ENCODE measurements around the gene C6orf141.

Gene C6orf141

DNA sequence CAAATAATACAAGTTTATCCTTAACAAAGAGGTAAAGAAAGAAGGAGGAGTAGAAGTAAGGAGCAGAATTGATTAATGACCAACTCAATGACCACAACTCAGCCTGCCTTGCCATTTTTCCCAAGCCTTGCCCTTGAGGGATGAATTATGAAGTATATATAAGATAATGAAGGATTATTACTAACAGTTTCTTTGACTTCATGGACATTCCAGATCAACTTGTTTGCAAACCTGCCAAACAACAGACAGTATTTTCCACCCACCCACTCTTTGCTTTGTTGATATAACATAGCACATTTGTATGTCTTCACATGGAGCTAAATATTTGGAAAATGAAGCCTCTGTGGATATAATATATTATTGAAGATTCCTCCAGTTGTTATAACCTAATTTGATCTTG, 9.9 kb upstream of the C6orf141 start:
- DNase-seq (ENCODE audit: low spot score), result no peak

DNA sequence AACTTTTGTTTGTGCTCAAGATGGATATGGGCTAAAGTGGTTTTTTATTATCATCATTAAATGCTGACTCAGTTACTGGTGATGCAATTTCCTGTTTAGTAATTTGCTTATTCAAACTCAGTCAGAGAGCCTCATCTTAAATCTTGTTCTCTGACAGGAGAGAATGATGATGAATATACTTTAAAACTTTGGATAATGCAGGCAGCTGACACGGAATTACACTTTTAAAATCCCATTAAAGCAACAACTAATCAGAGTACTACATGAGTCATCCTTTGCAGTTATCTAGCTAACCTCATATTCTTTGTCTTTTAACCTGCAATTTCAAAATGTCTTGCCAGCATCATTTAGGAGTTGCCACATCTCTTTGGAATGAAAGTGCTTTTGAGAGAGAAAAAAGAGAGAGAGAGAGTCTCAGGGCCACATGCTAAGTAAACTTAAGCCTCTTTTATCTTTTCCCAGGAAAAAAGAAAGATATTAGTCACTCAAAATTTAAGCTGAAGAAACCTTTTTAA, 9.2 kb upstream of the C6orf141 start:
- DNase-seq (ENCODE audit: low spot score), result no peak

DNA sequence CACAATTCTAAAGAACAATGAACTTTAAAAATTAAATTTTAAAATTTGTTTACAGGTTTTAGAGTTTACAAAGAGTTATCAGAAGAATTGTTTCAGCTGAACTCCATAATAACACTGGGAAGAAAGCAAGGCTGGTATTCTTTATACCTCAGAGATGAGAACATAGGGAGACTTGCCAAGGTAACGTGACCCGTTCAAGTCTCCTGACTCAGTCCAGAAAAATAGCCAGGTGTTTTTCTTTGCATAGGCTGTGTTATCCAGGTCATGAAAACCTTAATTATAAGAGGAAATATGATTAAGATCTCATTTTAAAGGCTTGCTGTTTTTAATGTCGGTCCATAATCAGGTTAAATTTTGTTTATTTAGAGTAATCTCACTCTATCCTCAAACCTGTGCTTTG, 8.5 kb upstream of the C6orf141 start:
- DNase-seq (ENCODE audit: low spot score), result no peak

DNA sequence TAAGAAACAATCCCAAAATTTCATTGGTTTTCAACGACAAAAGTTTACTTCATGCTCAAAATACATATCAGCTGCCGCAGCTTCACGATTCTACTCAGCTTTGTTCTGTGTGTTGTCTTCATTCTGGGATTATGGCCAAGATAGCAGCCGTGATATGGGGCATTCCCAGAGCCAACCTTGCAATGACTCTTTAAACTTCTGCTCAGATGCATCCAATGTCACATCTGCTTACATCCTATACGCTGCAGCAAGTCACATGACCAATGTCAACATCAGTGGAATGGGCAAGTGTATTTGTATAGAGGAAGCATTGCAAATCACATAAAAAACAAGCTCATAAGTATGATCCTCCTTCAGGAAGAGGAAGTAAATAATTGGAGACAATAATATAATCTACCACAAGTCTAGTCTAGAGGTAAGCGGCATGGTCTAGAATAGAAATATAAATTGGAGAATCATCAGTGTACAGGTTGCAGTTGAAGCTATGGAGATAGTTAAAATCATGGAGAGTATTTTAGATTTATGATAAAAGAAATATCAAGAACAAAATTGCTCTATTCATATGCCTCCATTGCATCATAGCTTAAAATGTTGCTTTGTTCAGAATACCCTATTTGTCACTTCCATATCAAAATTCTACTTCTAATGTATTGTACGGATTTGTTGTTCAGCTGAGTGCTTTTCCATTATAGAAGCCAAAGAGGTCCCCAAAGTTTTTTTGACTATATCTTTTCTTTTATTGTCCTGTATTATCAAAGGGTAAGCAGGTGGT, 7.2 kb upstream of the C6orf141 start:
- DNase-seq (ENCODE audit: low spot score), result no peak

DNA sequence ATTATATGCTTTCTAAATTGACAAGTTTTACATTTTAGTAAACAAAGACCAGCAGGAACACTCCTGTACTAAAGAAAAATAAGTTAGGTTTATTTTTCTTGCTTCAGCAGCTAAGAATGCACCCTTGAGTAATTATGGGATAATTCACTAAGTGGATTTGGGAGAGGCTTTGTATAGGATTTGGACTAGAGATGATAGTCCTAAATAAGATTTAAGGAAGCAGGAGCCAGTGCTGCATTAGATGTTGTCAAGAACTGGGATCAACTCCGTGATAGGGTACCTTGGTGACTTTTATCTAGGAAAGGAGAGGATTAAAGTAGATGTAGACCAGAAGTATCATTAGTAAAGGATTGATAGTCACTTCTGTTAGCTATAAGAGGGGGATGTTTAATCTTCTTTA, 4.1 kb upstream of the C6orf141 start:
- no peak for DNase-seq (ENCODE audit: low spot score)

DNA sequence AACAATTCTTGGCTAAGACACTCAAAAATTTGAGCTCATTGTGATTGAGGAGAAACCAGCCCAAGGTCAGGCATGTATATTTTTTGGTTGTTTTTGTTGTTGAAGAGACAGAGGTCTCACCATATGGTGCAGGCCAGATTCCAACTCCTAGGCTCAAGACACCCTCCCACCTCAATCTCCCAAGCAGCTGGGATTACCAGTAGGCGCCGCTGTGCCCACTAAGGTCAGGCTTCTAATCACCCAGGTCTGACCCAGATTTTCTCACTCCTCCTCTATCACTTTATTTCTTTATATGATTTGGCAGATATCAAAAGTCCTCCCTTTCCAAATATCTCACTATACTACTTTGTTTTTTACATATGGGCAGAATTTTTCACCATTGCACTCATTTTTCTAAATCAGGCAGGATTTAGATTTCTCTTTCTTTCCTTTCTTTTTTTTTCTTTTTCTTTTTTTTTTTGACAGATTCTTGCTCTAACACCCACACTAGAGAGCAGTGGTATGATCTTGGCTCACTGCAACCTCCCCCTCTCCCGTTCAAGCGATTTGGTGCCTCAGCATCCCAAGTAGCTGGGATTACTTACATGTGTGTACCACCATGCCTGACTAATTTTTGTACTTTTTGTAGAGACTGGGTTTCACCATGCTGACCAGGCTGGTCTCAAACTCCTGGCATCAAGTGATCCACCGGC, 1.7 kb upstream of the C6orf141 start:
- no peak for DNase-seq (ENCODE audit: low spot score)

DNA sequence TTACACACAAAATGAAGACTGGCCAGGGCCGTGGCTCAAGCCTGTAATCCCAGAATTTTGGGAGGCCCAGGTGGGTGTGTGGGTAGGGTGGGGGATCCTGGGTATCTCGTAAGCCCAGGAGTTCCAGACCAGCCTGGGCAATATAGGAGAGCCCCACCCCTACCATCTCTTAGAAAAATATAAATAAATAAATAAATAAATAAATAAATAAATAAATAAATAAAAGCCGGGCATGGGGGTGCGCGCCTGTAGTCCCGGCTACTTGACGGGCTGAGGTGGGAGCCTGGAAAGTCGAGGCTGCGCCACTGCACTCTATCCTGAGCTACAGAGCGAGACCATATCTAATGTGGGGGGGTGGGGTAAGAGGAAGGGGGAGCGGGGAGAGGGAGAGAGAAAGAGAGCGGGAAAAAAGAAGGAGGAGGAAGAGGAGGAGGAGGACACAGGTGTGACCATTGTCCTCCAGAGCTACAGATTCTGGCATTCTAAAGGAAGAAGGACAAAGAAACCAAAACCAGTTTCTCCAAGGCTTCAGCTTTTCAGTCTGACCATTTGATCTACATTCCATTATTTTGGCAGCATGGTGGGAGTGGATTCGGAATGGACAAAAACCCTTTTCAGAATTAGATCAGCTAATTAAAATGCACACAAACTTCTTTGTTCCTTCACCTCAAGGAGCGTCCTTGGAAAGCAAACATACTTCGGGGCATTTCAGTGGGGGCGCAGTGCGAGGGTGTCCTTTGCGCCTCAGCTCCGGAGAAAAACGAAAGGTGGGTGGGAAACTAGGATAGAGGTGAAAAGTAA, 577 bp upstream of the C6orf141 start:
- DNase-seq (ENCODE audit: low spot score), result no peak

DNA sequence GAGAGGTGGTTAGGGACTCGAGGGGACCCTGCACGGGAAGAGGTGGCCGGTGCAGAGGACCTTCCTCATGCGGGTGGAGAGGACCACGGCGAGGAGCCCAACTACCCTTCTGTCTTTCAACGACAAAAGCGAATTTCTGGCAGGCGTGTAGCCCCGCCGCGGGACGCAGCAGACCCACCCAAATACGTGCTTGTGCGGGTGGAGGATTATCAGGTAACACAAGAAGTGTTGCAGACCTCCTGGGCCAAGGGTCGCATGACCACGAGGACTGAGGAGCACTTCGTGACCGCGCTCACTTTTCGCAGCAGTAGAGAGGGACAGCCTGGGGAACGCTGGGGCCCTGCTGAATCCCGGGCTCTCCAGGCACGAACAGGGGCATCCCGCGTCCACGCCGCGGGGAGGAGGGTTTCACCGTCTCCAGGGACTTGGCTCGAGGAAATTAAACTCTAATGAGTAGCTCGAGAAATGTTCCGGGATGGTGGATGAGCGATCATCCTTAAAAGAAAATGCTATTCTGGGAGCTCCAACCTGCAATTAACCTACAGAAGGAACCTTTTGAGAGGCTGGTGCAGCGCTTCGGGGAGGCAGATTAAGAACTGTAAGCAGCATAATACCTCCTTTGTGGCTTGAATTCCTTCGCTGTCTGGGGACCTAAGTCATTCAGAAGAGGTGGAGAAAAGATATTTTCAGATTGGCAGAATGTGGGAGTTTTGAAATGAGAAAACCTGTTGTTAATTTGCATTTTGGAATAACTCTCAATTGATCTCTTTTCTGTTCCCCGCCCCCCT, 804 bp downstream of the C6orf141 start:
- DNase-seq (ENCODE audit: low spot score), result no peak

DNA sequence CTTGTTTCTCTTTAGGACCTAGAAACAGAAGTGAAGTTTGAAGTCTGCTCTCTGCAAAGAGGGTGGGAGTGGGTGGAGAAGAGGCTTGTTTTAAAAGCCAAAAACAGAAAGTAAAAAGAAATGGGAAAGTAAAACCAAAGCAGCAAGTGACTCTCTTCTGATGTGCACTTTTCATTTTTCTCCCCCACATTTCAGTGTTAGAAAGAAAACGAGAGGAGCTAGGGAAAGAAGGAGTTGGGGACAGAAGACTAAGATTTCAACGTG, 1.3 kb downstream of the C6orf141 start:
- DNase-seq (ENCODE audit: low spot score), result no peak

DNA sequence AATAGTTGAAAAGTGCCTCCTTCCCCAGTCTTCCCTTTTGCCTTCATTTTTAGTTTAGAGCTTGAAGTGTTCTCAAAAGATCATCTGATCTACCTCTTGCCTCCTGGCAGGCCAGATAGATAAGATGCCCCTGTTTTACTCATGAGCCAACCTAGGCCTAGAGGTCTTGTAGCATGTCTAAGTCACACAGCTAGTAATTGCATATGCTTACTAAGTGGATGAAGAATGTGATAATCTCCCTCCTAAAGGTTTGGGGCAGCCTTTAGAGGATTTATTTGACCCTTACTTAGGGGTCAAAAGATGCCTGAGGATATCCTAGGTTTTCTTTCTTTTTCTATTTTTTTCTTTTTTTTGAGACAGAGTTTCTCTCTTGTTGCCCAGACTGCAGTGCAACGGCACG, 2.1 kb downstream of the C6orf141 start:
- DNase-seq (ENCODE audit: low spot score), result no peak

DNA sequence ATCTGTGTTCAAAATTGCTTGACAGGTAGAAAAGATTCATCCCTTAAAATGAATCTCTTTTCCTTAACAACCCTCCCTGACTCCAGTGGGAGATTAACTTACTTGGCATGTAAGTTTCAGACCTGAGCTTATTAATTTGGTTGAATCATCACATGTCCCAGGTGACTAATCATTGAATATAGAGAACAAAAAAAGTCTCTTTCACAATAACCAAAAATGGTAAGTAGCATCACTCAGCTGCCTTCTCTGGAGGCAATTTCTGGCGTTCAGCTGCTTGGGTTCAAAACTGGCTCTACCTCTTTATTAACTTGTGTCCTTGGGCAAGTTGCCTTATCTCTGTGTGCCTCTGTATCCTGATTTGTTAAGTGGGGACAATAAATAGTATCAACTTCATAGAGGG, 2.9 kb downstream of the C6orf141 start:
- no peak for DNase-seq (ENCODE audit: low spot score)

DNA sequence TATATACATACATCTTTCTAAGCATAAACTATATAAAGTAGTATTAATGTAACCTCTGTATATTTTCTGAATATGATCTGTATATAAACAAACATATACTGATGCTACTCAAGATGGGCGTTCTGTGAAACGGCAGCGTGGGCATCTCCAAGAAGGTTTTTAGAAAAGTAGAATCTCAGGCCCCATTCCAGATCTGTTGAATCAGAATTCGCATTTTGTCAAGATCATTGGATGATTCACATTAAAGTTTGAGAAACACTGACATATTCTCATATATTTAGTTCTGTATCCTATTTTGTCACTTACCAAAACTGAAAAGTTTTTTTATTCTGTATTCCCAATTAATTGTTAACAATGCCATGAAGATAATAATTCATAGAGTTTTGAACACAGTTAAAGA, 5.5 kb downstream of the C6orf141 start:
- DNase-seq (ENCODE audit: low spot score), result no peak

DNA sequence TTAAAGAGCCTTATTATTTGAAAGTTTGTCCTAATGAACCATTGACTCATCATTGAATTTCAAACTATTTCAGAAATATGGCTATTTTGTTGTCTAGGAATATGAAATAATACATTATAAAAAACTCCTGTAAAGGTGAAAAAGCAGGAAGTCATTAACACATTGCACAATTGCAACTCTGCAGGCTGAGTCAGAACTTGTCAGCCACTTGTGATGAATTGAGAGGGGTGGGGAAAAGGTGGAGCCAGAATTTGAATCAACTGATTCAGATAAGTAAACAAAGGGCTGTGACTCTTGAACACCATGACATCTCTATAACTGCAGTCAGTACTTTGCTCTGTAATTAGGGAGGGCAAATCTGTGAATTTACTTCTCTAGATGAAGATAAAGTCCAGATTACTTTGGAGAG, 6.0 kb downstream of the C6orf141 start:
- no peak for DNase-seq (ENCODE audit: low spot score)

DNA sequence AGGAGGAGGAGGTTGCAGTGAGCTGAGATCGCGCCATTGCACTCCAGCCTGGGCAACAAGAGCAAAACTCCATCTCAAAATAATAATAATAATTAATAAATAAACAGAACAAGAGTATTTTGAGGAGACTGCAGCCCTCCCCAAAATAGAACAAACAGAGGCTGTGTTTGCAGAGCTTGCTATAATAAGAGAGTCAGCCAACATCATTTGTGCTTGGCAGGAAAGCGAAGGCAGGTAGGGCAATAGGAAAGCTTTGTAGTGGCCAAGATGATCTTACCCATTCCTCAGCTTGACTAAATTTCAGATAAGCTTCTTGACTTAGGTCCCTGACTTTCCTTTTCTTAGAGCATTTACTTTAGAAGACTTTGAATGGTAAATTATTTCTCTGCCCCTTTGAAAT, 6.7 kb downstream of the C6orf141 start:
- no peak for DNase-seq (ENCODE audit: low spot score)

DNA sequence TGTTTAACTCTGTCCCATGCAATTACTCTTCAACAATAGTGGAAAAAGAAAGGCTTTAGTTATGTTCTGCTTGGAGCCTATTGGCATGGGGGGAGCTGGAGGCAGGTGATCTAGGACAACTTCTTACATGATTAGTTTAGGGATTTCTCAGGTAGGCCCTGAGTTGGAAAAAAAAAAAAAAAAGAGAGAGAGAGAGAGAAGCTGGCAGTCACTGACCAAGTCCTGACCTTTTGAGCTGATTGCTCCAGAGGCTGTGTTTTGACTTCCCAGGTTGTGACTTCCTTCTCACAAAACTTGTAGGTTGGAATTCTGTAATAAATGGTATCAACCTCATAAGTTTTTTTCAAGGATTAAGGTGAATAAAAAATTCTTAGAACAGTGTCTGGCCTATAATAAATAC, 7.8 kb downstream of the C6orf141 start:
- DNase-seq (ENCODE audit: low spot score), result no peak

DNA sequence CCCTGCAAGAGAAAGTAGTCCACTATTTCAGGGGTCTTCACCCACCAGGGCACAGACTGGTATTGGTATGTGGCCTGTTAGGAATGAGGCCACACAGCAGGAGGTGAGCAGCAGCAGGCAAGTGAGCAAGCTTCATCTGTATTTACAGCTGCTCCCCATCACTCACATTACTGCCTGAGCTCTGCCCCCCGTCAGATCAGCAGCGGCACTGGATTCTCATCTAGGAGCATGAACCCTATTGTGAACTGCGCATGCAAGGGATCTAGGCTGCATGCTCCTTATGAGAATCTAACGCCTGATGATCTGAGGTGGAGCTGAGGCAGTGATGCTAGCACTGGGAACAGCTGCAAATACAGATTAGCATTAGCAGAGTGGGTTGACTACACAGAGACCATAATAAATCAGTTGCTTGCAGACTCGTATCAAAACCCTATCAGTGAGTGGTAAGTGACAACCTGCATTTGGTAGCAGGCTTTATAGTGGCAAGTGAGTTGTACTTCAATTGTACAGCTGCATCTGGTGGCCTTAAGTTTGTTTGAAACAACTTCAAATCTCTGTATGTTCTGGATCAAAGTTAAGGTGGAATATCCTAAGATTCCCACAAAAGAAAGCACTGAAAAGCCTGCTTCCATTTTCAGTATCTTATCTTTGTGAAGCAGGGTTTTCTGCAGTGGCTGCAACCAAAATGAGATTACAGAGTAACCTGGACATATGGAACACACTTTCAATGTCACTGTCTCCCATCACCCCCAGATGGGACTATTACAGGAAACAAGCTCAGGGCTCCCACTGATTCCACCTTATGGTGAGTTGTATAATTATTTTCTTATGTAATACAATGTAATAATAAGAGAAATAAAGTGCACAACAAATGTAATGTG, 12.8 kb downstream of the C6orf141 start:
- no peak for DNase-seq (ENCODE audit: low spot score)

DNA sequence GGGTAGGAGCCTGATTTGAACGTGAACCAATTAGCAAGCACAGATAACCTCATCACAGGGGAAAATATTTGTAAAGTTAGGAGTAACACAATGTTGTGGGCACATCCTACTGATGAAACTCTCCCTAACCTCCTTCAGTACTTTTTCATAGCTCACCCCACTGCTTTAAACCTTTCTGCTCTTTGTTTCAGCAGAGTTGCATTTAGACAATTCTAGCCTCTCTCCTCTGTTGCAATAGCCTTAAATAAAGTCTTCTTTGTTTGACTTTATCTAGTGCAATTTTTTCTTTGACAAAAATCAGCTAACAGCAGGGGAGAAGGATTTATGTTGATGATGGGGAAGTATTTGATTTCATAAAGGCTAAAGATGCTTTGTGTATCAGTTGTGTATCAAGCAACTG, 14.1 kb downstream of the C6orf141 start:
- DNase-seq (ENCODE audit: low spot score), result no peak

DNA sequence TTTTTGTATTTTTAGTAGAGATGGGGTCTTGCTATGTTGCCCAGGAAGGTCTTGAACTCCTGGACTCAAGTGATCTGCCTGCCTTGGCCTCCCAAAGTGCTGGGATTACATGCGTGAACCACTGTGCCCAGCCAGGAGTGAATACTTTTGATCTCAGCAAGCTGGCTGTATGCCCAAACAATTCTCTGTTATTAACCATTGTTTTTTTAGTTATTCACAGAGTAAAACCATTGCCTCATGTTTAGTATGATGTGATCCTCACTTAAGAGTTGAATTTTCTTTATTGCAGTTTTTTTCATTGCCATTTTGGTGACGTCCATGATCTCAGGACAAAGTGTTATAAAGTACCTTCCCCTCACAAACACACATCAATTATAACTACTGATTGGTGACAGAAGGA, 14.8 kb downstream of the C6orf141 start:
- DNase-seq (ENCODE audit: low spot score), result no peak

DNA sequence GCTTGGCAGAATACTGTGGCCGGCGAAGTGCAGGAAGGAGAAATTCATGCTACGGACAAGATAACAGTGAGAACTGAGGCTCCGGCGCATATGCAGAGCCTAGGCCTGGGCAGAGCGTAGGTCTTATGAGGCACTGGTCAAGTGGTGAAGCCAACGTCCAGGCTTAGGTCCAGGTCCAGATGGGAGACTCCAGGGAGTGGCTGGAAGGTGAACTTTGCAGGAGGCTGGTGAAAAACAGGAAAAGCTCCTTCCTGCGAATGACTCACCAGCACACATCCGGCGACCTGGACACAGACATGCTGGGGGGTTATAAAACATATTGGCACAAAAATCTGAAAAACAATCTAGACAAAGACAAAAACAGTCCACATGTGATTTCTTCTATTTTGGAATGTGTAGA, 15.4 kb downstream of the C6orf141 start:
- no peak for DNase-seq (ENCODE audit: low spot score)

DNA sequence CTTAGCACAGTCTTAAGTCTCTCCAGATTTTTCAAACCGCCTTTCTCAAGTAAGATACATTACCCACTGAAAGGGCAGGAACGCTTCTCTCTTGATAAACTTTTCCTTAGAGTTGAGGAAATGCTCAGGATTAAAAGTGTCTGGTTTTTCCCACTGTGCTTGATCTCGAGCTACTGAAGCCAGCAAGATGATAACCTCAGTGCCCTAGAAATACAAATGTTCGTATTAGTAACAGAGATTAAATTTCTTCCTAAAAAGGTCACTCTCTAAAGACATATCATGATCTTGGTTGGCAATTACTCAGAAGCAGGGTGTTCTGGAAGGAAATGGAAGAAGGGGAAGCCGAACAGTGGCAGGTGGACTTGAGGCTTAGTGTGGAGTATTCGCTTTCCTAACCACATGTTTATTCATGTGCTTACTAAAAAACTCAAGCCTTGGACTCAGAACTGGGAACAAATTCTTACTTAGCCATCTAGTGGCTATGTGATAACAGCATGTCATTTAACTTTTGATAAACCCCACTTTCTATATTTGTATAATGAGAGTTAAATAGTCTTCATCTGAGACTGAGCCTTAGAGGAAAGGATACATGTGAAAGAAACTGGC, 20.1 kb downstream of the C6orf141 start:
- no peak for DNase-seq (ENCODE audit: low spot score)

DNA sequence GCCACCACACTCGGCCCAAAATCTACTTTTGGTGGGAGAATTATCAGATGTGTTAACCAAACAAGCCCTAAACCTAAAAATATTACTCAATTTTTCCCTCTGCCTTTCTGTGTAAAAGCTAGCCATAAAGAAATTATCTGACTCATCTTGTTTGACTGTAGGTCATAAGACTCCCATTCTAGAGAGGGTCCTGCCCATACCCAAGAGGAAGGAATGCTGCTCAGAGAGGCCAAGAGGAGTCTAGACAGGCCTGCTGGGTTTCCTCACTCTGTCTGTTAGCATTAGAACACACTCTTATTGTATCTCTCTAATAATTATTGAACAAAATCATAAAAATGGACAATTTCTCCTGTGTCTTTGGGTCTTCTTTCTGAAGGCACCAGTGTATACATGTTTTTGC, 26.1 kb downstream of the C6orf141 start:
- DNase-seq (ENCODE audit: low spot score), result no peak
